GM12878 (cell line): Measurements from ENCODE around the gene PACSIN3. TPM values are rescaled to one million over a fixed set of nuclear protein-coding genes. Genes with fewer than 3 reads are reported as not detected.

ENCODE experiments used
- ATAC-seq: fragments of 200-7000 bp; cut with Tn5 transposase; 3 replicates; pipeline ENCODE4 v1.9.1; 2020; ENCODE audit warnings: mild to moderate bottlenecking, moderate library complexity
- BruUV-seq: library from RNA; stranded (reverse); fragments of 400-500 nt; replicated peaks from 2 replicates; lab custom pipeline; 2021; lab: Mats Ljungman, UMichigan
- CTCF ChIA-PET: fragments of 300-600 bp; sonication (Branson Sonifier 250); formaldehyde crosslinking; extraction: SDS; loops from one replicate; lab custom pipeline; 2021; ENCODE audit warnings: inconsistent platforms; lab: Yijun Ruan, JAX
- POLR2A ChIA-PET: fragments of 350-600 bp; formaldehyde crosslinking; extraction: SDS; loops from one replicate; lab custom pipeline; 2021; ENCODE audit warnings: inconsistent platforms; lab: Charles Lee
- RAD21 ChIA-PET: fragments of 300-600 bp; sonication (Branson Sonifier 250); formaldehyde crosslinking; loops from one replicate; lab custom pipeline; 2023; ENCODE audit warnings: antibody characterized with exemption; ENCODE audit not compliant: unreplicated experiment; lab: Charles Lee
- SMC1A ChIA-PET: fragments of 300-600 bp; sonication (Branson Sonifier 250); formaldehyde crosslinking; loops from one replicate; lab custom pipeline; 2023; ENCODE audit not compliant: unreplicated experiment, uncharacterized antibody; lab: Charles Lee
- DNase-seq: peaks from one replicate; pipeline ENCODE4 v3.0.0-alpha.2; 2011; ENCODE audit warnings: low read depth, low spot score
- FAIRE-seq: peaks from 3 replicates; lab custom pipeline; 2011; peaks lifted over from hg19 to GRCh38; lab: Jason Lieb, UNC
- H2AFZ ChIP-seq: 2 replicates; pipeline ENCODE4 v1.6.0; 2011; ENCODE audit warnings: low read depth, low read length, control low read depth; ENCODE audit not compliant: control insufficient read depth
- H3K27ac ChIP-seq: 2 replicates; pipeline ENCODE4 v1.5.1; 2011; ENCODE audit warnings: control low read depth; ENCODE audit not compliant: control insufficient read depth, insufficient read depth
- H3K27me3 ChIP-seq, 2 experiments: replicated peaks in 1 of 2; 2 replicates each; pipeline versions ENCODE4 v1.6.0 to v1.6.1; 2011; ENCODE audit warnings: low read length in 1 of 2; ENCODE audit not compliant: control insufficient read depth in 2 of 2, insufficient read depth in 2 of 2
- H3K36me3 ChIP-seq, 2 experiments: 2 replicates each; pipeline ENCODE4 v1.5.1; 2011; ENCODE audit warnings: low read length in 1 of 2; ENCODE audit not compliant: control insufficient read depth in 2 of 2, insufficient read depth in 2 of 2
- H3K4me1 ChIP-seq: 2 replicates; pipeline ENCODE4 v1.6.1; 2011; ENCODE audit warnings: mild to moderate bottlenecking, low read length, moderate library complexity, mixed read lengths; ENCODE audit not compliant: control insufficient read depth, insufficient read depth
- H3K4me2 ChIP-seq: 2 replicates; pipeline ENCODE4 v1.6.0; 2011; ENCODE audit warnings: control low read depth; ENCODE audit not compliant: control insufficient read depth, insufficient read depth
- H3K4me3 ChIP-seq: fragments of 200-600 bp; sonication (generic); 2 replicates; pipeline ENCODE4 v1.5.1; 2016
- H3K79me2 ChIP-seq: 2 replicates; pipeline ENCODE4 v1.6.0; 2011; ENCODE audit warnings: low read length; ENCODE audit not compliant: control insufficient read depth, insufficient read depth
- H3K9ac ChIP-seq: 2 replicates; pipeline ENCODE4 v1.8.0; 2011; ENCODE audit warnings: low read length, control low read depth, mixed read lengths; ENCODE audit not compliant: control insufficient read depth, insufficient read depth
- H3K9me3 ChIP-seq: replicated peaks from 3 replicates; pipeline ENCODE4 v1.5.1; 2011; ENCODE audit warnings: mild to moderate bottlenecking, low read length; ENCODE audit not compliant: control insufficient read depth, insufficient read depth
- H4K20me1 ChIP-seq: 2 replicates; pipeline ENCODE4 v1.6.0; 2011; ENCODE audit not compliant: control insufficient read depth, insufficient read depth
- BCL11A ChIP-seq: IDR thresholded peaks from 2 replicates; pipeline ENCODE4 v1.6.1; 2011; ENCODE audit warnings: low read depth, low read length
- EZH2 ChIP-seq: IDR thresholded peaks from 2 replicates; pipeline ENCODE4 v1.6.1; 2012; ENCODE audit warnings: low read depth, mild to moderate bottlenecking, control low read depth, inconsistent platforms, low read length, borderline replicate concordance; ENCODE audit not compliant: control insufficient read depth
- HDAC2 ChIP-seq: fragments of 200-600 bp; sonication (generic); IDR thresholded peaks from 2 replicates; pipeline ENCODE4 v1.6.1; 2017
- NBN ChIP-seq: fragments of 450-650 bp; IDR thresholded peaks from 2 replicates; pipeline ENCODE4 v1.6.1; 2016
- NFYA ChIP-seq: IDR thresholded peaks from 2 replicates; pipeline ENCODE4 v1.6.1; 2011; ENCODE audit warnings: low read depth, mild to moderate bottlenecking, low read length, improper control_type of control experiment, borderline replicate concordance
- NR2F1 ChIP-seq: fragments of 450-650 bp; conservative IDR thresholded peaks from 2 replicates; pipeline ENCODE4 v1.6.1; 2017; ENCODE audit warnings: mild to moderate bottlenecking
- RAD21 ChIP-seq: IDR thresholded peaks from 2 replicates; pipeline ENCODE4 v1.6.1; 2011; ENCODE audit warnings: mild to moderate bottlenecking, low read depth, low read length, moderate library complexity; ENCODE audit not compliant: insufficient read depth
- SMC3 ChIP-seq: IDR thresholded peaks from 2 replicates; pipeline ENCODE4 v1.6.1; 2011; ENCODE audit warnings: low read length, improper control_type of control experiment, borderline replicate concordance
- SUZ12 ChIP-seq: fragments of 200-600 bp; sonication (generic); IDR thresholded peaks from one replicate; pipeline ENCODE4 v1.6.1; 2018; ENCODE audit warnings: antibody characterized with exemption, mild to moderate bottlenecking; ENCODE audit not compliant: unreplicated experiment
- ZNF274 ChIP-seq: IDR thresholded peaks from one replicate; pipeline ENCODE4 v1.8.0; 2011; ENCODE audit not compliant: insufficient read length, insufficient read depth
- in situ Hi-C: fragments of 300-500 bp; cut with MboI; formaldehyde crosslinking; loops from 9 replicates; pipeline ENCODE4 v1.14.3; 2018; ENCODE audit warnings: mixed read lengths
- intact Hi-C: fragments of 100-400 bp; cut with micrococcal nuclease; formaldehyde crosslinking; loops from one replicate; pipeline ENCODE4 v1.14.2; 2022; ENCODE audit not compliant: unreplicated experiment
- polyA plus RNA-seq, 11 experiments: library from polyadenylated mRNA; depleted of rRNA in 4 of 11; unstranded in 6 of 11; stranded (reverse) in 5 of 11; fragments of >200 nt; fragmentation: Nextera tagmentation in 4 of 11; fragmentation: Illumina TruSeq in 1 of 11; extraction: Ambion mirVana in 4 of 11; extraction: Trizol in 1 of 11; gene quantifications; 1 replicate in 1 of 11; 2 replicates in 10 of 11; pipeline versions ENCODE4 v1.2.1 to v1.2.3, GENCODE V29; 2011 to 2016; ENCODE audit warnings: inconsistent platforms in 2 of 11, missing spikeins in 2 of 11, low read depth in 1 of 11
- total RNA-seq, 4 experiments: library from RNA; depleted of rRNA in 3 of 4; stranded (reverse); fragments of >200 nt in 3 of 4; fragmentation: Illumina TruSeq in 1 of 4; extraction: Trizol in 1 of 4; gene quantifications; 2 replicates each; pipeline versions ENCODE4 v1.2.1 to v1.2.3, GENCODE V29; 2013 to 2021
- TF ChIP-seq, protein P1 (sequence below): IDR thresholded peaks from 2 replicates; pipeline ENCODE4 v1.6.1; 2011; ENCODE audit warnings: borderline replicate concordance, low read depth, mild to moderate bottlenecking, moderate library complexity, mixed read lengths, low read length; ENCODE audit not compliant: insufficient read depth; ENCODE audit errors: extremely low read length

Gene PACSIN3
- total and polyA plus RNA-seq, 10 of the 15 experiments (the other 5 are each of a cell fraction or from before 2014, with no cell fraction given): 0.05 to 0.82 (median 0.22) TPM; not detected in 1

- TF ChIP-seq ZNF274 (no peak), SUZ12 (no peak), NBN (no peak), HDAC2 (no peak), BCL11A (no peak), SMC3 (no peak), NR2F1 (no peak)
Measured at GRCh38 chr11:47132981-47133380, 53.3 kb downstream of the PACSIN3 start (continued).

GRCh38 chr11:47132490-47132889 lies 53.7 kb downstream of the PACSIN3 start:
- Histone ChIP-seq H3K4me1 (peaks cover 7% of the 10 kb centered on the region; the same call in 1 of the 2 replicates), H3K4me2 (no peak overlapping the region), H3K27ac (no peak overlapping the region), H3K4me3 (no peak overlapping the region), H3K36me3 (no peaks in the 10 kb centered on the region), H3K9ac (no peak overlapping the region), H3K9me3 (no peaks in the 10 kb centered on the region), H3K79me2 (no peaks in the 10 kb centered on the region), H3K27me3 (no peaks in the 10 kb centered on the region), H4K20me1 (no peaks in the 10 kb centered on the region), H2AFZ (no peak overlapping the region)
- POLR2A ChIA-PET: no interaction called here
- DNase-seq (no peak), ATAC-seq (no peak), FAIRE-seq (no peak)
- intact Hi-C loops (no loop called here), in situ Hi-C loops (no loop called here)
- no TSS peak for BruUV-seq
- SMC1A ChIA-PET: interaction anchor here (0.9 kb wide), 1 partner anchor 31 kb away, joined by 3 read pairs; no protein-coding TSS in a partner anchor
- CTCF ChIA-PET: interaction anchor here (1.0 to 1.7 kb wide), 4 partner anchors 21 to 213 kb away, joined by 3 to 4 read pairs (median 4); no protein-coding TSS in a partner anchor
- RAD21 ChIA-PET: interaction anchor here (2.1 kb wide), 1 partner anchor 21 kb away, joined by 6 read pairs; no protein-coding TSS in a partner anchor
- TF ChIP-seq, protein P1, sequence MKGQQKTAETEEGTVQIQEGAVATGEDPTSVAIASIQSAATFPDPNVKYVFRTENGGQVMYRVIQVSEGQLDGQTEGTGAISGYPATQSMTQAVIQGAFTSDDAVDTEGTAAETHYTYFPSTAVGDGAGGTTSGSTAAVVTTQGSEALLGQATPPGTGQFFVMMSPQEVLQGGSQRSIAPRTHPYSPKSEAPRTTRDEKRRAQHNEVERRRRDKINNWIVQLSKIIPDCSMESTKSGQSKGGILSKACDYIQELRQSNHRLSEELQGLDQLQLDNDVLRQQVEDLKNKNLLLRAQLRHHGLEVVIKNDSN: no peak
- no peak for TF ChIP-seq EZH2
- no peak for TF ChIP-seq RAD21
- TF ChIP-seq NFYA: no peak
